Parathyroid adenoma (tissue), 2 donors: Measurements from ENCODE around the gene LCMT1.

Experiments
- H2AFZ ChIP-seq: fragments of 300-600 bp; sonication (generic); one replicate; pipeline ENCODE4 v1.7.0; 2017; ENCODE audit warnings: antibody characterized with exemption, mild to moderate bottlenecking
- H3K27ac ChIP-seq: fragments of 300-600 bp; sonication (generic); one replicate; pipeline ENCODE4 v1.7.0; 2017
- H3K27me3 ChIP-seq: fragments of 300-600 bp; sonication (generic); one replicate; pipeline ENCODE4 v1.7.0; 2017; ENCODE audit warnings: low read length; ENCODE audit not compliant: control insufficient read depth, insufficient read depth
- H3K36me3 ChIP-seq: fragments of 300-600 bp; sonication (generic); one replicate; pipeline ENCODE4 v1.7.0; 2017; ENCODE audit warnings: low read length; ENCODE audit not compliant: control insufficient read depth, insufficient read depth
- H3K4me1 ChIP-seq: fragments of 300-600 bp; sonication (generic); one replicate; pipeline ENCODE4 v1.7.0; 2017; ENCODE audit warnings: control low read depth
- H3K4me2 ChIP-seq: fragments of 300-600 bp; sonication (generic); one replicate; pipeline ENCODE4 v1.7.0; 2017; ENCODE audit warnings: low read length
- H3K4me3 ChIP-seq: fragments of 300-600 bp; sonication (generic); one replicate; pipeline ENCODE4 v1.7.0; 2017; ENCODE audit warnings: low read depth, low read length
- H3K79me2 ChIP-seq: fragments of 300-600 bp; sonication (generic); one replicate; pipeline ENCODE4 v1.7.0; 2017; ENCODE audit warnings: control low read depth
- H3K9ac ChIP-seq: fragments of 300-600 bp; sonication (generic); one replicate; pipeline ENCODE4 v1.7.0; 2017; ENCODE audit warnings: mild to moderate bottlenecking
- H3K9me3 ChIP-seq: fragments of 300-600 bp; sonication (generic); one replicate; pipeline ENCODE4 v1.7.0; 2017; ENCODE audit warnings: low read length; ENCODE audit not compliant: control insufficient read depth
- CTCF ChIP-seq: fragments of 300-600 bp; sonication (generic); IDR thresholded peaks from one replicate; pipeline ENCODE4 v1.7.0; 2017; ENCODE audit warnings: antibody characterized with exemption, mild to moderate bottlenecking
- donor health status: primary hyperparathyroidism.

The LCMT1 gene

GRCh38 chr16:25143928-25144327, 32.4 kb downstream of the LCMT1 start:
- H3K4me2 ChIP-seq = no peak overlapping the region
- no peaks in the 10 kb centered on the region for H3K27me3 ChIP-seq
- no peak overlapping the region for H3K4me3 ChIP-seq
- no peak overlapping the region for H3K9ac ChIP-seq
- TF ChIP-seq CTCF = peak; percentile 22
- H2AFZ ChIP-seq = no peak overlapping the region
- no peaks in the 10 kb centered on the region for H3K36me3 ChIP-seq
- no peaks in the 10 kb centered on the region for H3K9me3 ChIP-seq
- H3K27ac ChIP-seq = no peak overlapping the region
- H3K79me2 ChIP-seq = no peaks in the 10 kb centered on the region
- H3K4me1 ChIP-seq = no peaks in the 10 kb centered on the region

- H3K9me3 ChIP-seq = no peaks in the 10 kb centered on the region
- H3K4me3 ChIP-seq = no peak overlapping the region
- H3K79me2 ChIP-seq = no peaks in the 10 kb centered on the region
- H3K4me1 ChIP-seq = no peaks in the 10 kb centered on the region
- no peak overlapping the region for H3K27ac ChIP-seq
- no peak overlapping the region for H3K4me2 ChIP-seq
- no peaks in the 10 kb centered on the region for H3K27me3 ChIP-seq
- no peak overlapping the region for H3K9ac ChIP-seq
- TF ChIP-seq CTCF = no peak
- no peak overlapping the region for H2AFZ ChIP-seq
- no peaks in the 10 kb centered on the region for H3K36me3 ChIP-seq
Measured at GRCh38 chr16:25148568-25149215, 37.1 kb downstream of the LCMT1 start.

GRCh38 chr16:25151996-25152395, 40.5 kb downstream of the LCMT1 start:
- Histone ChIP-seq H3K27ac (no peak overlapping the region), H2AFZ (no peak overlapping the region), H3K36me3 (no peaks in the 10 kb centered on the region), H3K4me3 (no peak overlapping the region), H3K9me3 (no peaks in the 10 kb centered on the region), H3K4me2 (no peak overlapping the region), H3K79me2 (no peaks in the 10 kb centered on the region), H3K9ac (no peak overlapping the region), H3K27me3 (no peaks in the 10 kb centered on the region), H3K4me1 (no peaks in the 10 kb centered on the region)
- no peak for TF ChIP-seq CTCF

- H3K79me2 ChIP-seq = no peaks in the 10 kb centered on the region
- H3K36me3 ChIP-seq = no peaks in the 10 kb centered on the region
- H3K4me3 ChIP-seq = no peak overlapping the region
- no peak overlapping the region for H3K4me2 ChIP-seq
- H3K9ac ChIP-seq = no peak overlapping the region
- H3K9me3 ChIP-seq = no peaks in the 10 kb centered on the region
- H3K27ac ChIP-seq = no peak overlapping the region
- no peak for TF ChIP-seq CTCF
- H2AFZ ChIP-seq = no peak overlapping the region
- H3K4me1 ChIP-seq = no peaks in the 10 kb centered on the region
- no peaks in the 10 kb centered on the region for H3K27me3 ChIP-seq
Measured at GRCh38 chr16:25155553-25156460, 44.3 kb downstream of the LCMT1 start.
